ENCODE measurements around the gene MX2.

MX2 gene

DNA sequence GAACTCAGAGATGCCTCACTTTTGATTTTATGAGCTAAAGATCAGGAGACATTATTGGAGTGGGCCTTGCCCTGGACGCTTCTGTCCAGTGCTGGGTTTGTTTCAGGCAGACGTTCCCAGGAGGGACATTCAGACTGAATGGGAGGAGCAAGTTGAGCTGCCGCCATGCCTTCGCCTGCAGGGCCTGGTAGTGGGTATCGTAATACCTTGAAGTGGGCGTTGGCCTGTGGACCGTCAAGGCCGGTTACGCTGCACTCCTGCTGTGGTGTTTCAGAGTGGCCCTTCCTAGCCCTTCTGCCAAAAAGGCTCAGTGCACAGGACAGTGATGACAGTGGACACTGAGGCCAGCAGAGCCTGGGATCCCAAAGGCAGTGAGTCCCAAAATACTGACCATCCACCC lies 43.6 kb upstream of the MX2 start:
- H3K4me2 ChIP-seq (ENCODE audit: low read length), result no peak overlapping the region
- H3K27me3 ChIP-seq (ENCODE audit: control insufficient read depth, low read length), result no peaks in the 10 kb centered on the region

DNA sequence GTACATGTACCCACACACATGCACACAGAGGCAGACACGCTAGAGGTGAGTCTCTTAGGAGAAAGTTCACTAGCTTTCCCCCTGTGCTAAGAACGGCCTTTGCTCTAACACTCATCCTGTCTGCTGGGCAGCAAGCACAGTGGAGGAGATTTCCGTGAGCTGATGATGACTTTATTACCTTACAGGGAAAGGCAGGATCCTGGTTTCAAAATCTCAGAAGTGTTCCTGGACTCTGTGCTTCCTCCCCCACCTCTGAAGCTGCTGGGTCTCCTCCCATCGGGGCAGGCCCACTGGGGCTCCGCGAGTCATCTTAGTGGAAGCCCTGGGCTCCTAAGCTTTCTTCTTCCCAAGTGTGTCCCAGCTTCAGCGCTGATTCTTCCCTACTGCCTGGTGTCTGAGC lies 42.6 kb upstream of the MX2 start:
- peaks cover 17% of the 10 kb centered on the region for H3K4me1 ChIP-seq (ENCODE audit: control insufficient read depth, low read length)
- no peaks in the 10 kb centered on the region for H3K36me3 ChIP-seq (ENCODE audit: control insufficient read depth, low read length)
- no peaks in the 10 kb centered on the region for H3K79me2 ChIP-seq (ENCODE audit: control insufficient read depth, low read length)
- no peaks in the 10 kb centered on the region for H3K9me3 ChIP-seq (ENCODE audit: control insufficient read depth, insufficient read depth, low read length)
- no peaks in the 10 kb centered on the region for H3F3A ChIP-seq (ENCODE audit: control insufficient read depth, insufficient read depth)
- no peaks in the 10 kb centered on the region for H3K9me2 ChIP-seq (replicated peaks; ENCODE audit: control insufficient read depth, low read length)
- H3K4me2 ChIP-seq (ENCODE audit: low read length), result no peak overlapping the region
- H3K4me3 ChIP-seq (ENCODE audit: low read length), result no peak overlapping the region
- H3K27ac ChIP-seq (ENCODE audit: low read depth, low read length), result no peak overlapping the region
- H3K27me3 ChIP-seq (ENCODE audit: control insufficient read depth, low read length), result no peaks in the 10 kb centered on the region
- no peaks in the 10 kb centered on the region for H4K20me1 ChIP-seq (ENCODE audit: control insufficient read depth, insufficient read depth, low read depth, low read length)
- TF ChIP-seq, protein P1, sequence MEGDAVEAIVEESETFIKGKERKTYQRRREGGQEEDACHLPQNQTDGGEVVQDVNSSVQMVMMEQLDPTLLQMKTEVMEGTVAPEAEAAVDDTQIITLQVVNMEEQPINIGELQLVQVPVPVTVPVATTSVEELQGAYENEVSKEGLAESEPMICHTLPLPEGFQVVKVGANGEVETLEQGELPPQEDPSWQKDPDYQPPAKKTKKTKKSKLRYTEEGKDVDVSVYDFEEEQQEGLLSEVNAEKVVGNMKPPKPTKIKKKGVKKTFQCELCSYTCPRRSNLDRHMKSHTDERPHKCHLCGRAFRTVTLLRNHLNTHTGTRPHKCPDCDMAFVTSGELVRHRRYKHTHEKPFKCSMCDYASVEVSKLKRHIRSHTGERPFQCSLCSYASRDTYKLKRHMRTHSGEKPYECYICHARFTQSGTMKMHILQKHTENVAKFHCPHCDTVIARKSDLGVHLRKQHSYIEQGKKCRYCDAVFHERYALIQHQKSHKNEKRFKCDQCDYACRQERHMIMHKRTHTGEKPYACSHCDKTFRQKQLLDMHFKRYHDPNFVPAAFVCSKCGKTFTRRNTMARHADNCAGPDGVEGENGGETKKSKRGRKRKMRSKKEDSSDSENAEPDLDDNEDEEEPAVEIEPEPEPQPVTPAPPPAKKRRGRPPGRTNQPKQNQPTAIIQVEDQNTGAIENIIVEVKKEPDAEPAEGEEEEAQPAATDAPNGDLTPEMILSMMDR (IDR thresholded peaks at IDR 0.05; ENCODE audit: low read depth, low read length, poor library complexity, severe bottlenecking), result no peak
- no peak for TF ChIP-seq EZH2phosphoT487 (IDR thresholded peaks at IDR 0.05; ENCODE audit: borderline replicate concordance, low read length)

More for the DNA sequence above, 43.6 kb upstream of the MX2 start:
- Histone ChIP-seq H3K79me2 (ENCODE audit: control insufficient read depth, low read length) (no peaks in the 10 kb centered on the region), H3K4me3 (ENCODE audit: low read length) (no peak overlapping the region), H3K9me2 (replicated peaks; ENCODE audit: control insufficient read depth, low read length) (no peaks in the 10 kb centered on the region), H3K9me3 (ENCODE audit: control insufficient read depth, insufficient read depth, low read length) (no peaks in the 10 kb centered on the region), H3K27ac (ENCODE audit: low read depth, low read length) (no peak overlapping the region), H3K4me1 (ENCODE audit: control insufficient read depth, low read length) (peaks cover 17% of the 10 kb centered on the region), H3K36me3 (ENCODE audit: control insufficient read depth, low read length) (no peaks in the 10 kb centered on the region), H3F3A (ENCODE audit: control insufficient read depth, insufficient read depth) (no peaks in the 10 kb centered on the region), H4K20me1 (ENCODE audit: control insufficient read depth, insufficient read depth, low read depth, low read length) (no peaks in the 10 kb centered on the region)
- TF ChIP-seq EZH2phosphoT487 (IDR thresholded peaks at IDR 0.05; ENCODE audit: borderline replicate concordance, low read length), result no peak
- TF ChIP-seq, protein P1 (IDR thresholded peaks at IDR 0.05; ENCODE audit: low read depth, low read length, poor library complexity, severe bottlenecking), result no peak

DNA sequence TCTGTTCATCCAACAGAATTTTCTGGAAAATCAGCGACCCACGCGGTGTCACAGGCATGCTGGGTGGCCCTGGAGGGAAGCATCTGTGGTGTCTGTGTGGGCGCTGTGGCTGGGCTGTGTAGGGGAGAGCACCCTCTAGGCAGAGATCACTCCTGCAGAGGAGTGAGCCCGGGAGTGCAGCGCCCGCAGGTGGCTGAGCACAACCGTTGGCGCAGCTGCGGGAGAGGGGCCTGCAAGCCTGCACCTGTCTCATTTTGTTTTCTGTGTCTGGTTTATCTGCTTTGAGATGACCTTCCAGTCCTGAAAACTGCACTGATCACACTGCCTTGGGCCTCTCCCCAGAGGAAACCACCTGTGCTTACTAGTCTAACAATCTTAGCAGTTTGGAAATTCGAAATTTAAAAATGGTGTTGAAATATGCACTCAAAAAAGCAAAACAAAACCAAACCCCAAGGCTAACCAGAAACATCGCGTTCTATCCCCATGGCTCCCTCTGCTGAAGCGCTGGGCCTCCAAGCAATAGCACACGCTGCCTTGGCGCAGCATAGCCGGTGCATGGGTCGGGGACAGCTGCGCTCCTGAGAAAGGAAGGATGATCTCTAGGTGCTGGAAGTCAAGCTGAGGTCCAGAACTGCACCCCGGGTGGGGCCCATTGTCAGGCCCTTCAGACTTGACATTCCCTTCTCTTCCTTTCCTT lies 40.5 kb upstream of the MX2 start:
- Histone ChIP-seq H3K4me1 (ENCODE audit: control insufficient read depth, low read length) (peaks cover 17% of the 10 kb centered on the region), H3K79me2 (ENCODE audit: control insufficient read depth, low read length) (no peaks in the 10 kb centered on the region), H3K4me3 (ENCODE audit: low read length) (no peak overlapping the region; the same call in 1 of the 2 replicates), H3K9me3 (ENCODE audit: control insufficient read depth, insufficient read depth, low read length) (no peaks in the 10 kb centered on the region), H3F3A (ENCODE audit: control insufficient read depth, insufficient read depth) (no peaks in the 10 kb centered on the region), H3K4me2 (ENCODE audit: low read length) (peak overlapping the region; percentile 37), H3K36me3 (ENCODE audit: control insufficient read depth, low read length) (no peaks in the 10 kb centered on the region), H3K27me3 (ENCODE audit: control insufficient read depth, low read length) (no peaks in the 10 kb centered on the region), H4K20me1 (ENCODE audit: control insufficient read depth, insufficient read depth, low read depth, low read length) (no peaks in the 10 kb centered on the region), H3K27ac (ENCODE audit: low read depth, low read length) (peak overlapping the region; percentile 56), H3K9me2 (replicated peaks; ENCODE audit: control insufficient read depth, low read length) (no peaks in the 10 kb centered on the region)
- TF ChIP-seq EZH2phosphoT487 (IDR thresholded peaks at IDR 0.05; ENCODE audit: borderline replicate concordance, low read length), result no peak
- TF ChIP-seq, protein P1 (IDR thresholded peaks at IDR 0.05; ENCODE audit: low read depth, low read length, poor library complexity, severe bottlenecking), result peak; percentile 30

All from DOHH2 (cell line).